DND-41 (cell line): Measurements from ENCODE around the gene C1orf210.

ENCODE experiments used
- ATAC-seq: fragments of 200-7000 bp; cut with Tn5 transposase; 3 replicates; pipeline ENCODE4 v1.9.1; 2021; ENCODE audit warnings: low read depth; ENCODE audit not compliant: insufficient read depth
- DNase-seq: peaks from one replicate; pipeline ENCODE4 v3.0.0-alpha.2; 2020
- H2AFZ ChIP-seq: 2 replicates; pipeline ENCODE4 v1.6.0; 2012; ENCODE audit warnings: low read depth, low read length
- H3K27ac ChIP-seq: 2 replicates; pipeline ENCODE4 v1.5.1; 2012; ENCODE audit warnings: low read length, inconsistent platforms
- H3K27me3 ChIP-seq: fragments of 200-600 bp; sonication (generic); 2 replicates; pipeline ENCODE4 v1.6.0; 2012; ENCODE audit warnings: low read length, mild to moderate bottlenecking, inconsistent platforms; ENCODE audit not compliant: insufficient read depth, poor library complexity
- H3K36me3 ChIP-seq: 2 replicates; pipeline ENCODE4 v1.5.1; 2012; ENCODE audit warnings: low read length, inconsistent platforms; ENCODE audit not compliant: insufficient read depth
- H3K4me1 ChIP-seq: 2 replicates; pipeline ENCODE4 v1.5.1; 2012; ENCODE audit warnings: mild to moderate bottlenecking, low read length; ENCODE audit not compliant: insufficient read depth
- H3K4me2 ChIP-seq: 2 replicates; pipeline ENCODE4 v1.6.0; 2012; ENCODE audit warnings: mild to moderate bottlenecking, moderate library complexity, low read length, inconsistent platforms; ENCODE audit not compliant: insufficient read depth
- H3K4me3 ChIP-seq, 2 experiments: fragments of 200-600 bp in 1 of 2; shearing (Covaris generic) in 1 of 2; 2 replicates each; pipeline ENCODE4 v1.5.1; 2012 to 2016; ENCODE audit warnings: inconsistent platforms in 2 of 2, low read length in 2 of 2, mild to moderate bottlenecking in 2 of 2, low read depth in 1 of 2, moderate library complexity in 1 of 2
- H3K79me2 ChIP-seq: 2 replicates; pipeline ENCODE4 v1.6.0; 2012; ENCODE audit warnings: low read length, inconsistent platforms; ENCODE audit not compliant: insufficient read depth
- H3K9ac ChIP-seq: 2 replicates; pipeline ENCODE4 v1.6.0; 2012; ENCODE audit warnings: low read depth, mild to moderate bottlenecking, inconsistent platforms, low read length, moderate library complexity
- H3K9me3 ChIP-seq: 2 replicates; pipeline ENCODE4 v1.5.1; 2012; ENCODE audit warnings: low read length, moderate library complexity, mild to moderate bottlenecking, inconsistent platforms; ENCODE audit not compliant: insufficient read depth, severe bottlenecking
- H4K20me1 ChIP-seq: 2 replicates; pipeline ENCODE4 v1.6.0; 2012; ENCODE audit warnings: low read length; ENCODE audit not compliant: insufficient read depth
- EZH2 ChIP-seq: IDR thresholded peaks from 3 replicates; pipeline ENCODE4 v1.6.1; 2012; ENCODE audit warnings: borderline replicate concordance, low read depth, mild to moderate bottlenecking, moderate library complexity, low read length, inconsistent platforms; ENCODE audit not compliant: severe bottlenecking
- TF ChIP-seq, protein P1 (sequence below): IDR thresholded peaks from 2 replicates; pipeline ENCODE4 v1.5.1; 2012; ENCODE audit warnings: borderline replicate concordance, low read length, moderate library complexity, mild to moderate bottlenecking; ENCODE audit not compliant: poor library complexity, severe bottlenecking; ENCODE audit errors: extremely low read depth

Gene C1orf210

DNA sequence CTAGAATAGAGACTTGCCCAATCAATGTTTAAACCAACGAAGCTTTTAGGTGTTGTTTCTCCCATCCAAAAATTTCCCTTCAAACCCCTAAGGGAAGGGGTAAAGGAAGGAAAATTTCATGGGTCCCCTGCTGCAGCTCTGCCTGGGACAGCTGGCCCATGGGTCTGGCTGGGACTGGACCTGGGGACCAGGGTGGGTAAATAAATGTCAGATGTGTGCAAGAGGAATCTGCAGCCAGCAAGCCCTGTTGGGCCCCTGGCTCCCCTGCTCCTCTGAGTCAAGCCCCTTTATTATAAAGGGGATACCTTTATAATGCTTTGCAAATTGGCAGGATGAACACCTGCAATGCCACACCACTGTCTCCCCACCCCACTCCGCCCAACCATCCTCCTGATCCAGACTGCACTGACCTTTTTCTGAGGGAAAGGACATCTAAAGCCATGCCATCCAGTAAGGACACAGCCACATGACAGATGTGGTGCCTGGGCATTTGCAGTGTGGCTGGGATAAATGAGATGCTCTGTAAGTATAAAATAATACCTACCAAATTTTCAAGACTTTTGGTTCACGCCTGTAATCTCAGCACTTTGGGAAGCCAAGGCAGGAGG, 17.5 kb downstream of the C1orf210 start:
- no peak for TF ChIP-seq EZH2
- TF ChIP-seq, protein P1, sequence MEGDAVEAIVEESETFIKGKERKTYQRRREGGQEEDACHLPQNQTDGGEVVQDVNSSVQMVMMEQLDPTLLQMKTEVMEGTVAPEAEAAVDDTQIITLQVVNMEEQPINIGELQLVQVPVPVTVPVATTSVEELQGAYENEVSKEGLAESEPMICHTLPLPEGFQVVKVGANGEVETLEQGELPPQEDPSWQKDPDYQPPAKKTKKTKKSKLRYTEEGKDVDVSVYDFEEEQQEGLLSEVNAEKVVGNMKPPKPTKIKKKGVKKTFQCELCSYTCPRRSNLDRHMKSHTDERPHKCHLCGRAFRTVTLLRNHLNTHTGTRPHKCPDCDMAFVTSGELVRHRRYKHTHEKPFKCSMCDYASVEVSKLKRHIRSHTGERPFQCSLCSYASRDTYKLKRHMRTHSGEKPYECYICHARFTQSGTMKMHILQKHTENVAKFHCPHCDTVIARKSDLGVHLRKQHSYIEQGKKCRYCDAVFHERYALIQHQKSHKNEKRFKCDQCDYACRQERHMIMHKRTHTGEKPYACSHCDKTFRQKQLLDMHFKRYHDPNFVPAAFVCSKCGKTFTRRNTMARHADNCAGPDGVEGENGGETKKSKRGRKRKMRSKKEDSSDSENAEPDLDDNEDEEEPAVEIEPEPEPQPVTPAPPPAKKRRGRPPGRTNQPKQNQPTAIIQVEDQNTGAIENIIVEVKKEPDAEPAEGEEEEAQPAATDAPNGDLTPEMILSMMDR = no peak

DNA sequence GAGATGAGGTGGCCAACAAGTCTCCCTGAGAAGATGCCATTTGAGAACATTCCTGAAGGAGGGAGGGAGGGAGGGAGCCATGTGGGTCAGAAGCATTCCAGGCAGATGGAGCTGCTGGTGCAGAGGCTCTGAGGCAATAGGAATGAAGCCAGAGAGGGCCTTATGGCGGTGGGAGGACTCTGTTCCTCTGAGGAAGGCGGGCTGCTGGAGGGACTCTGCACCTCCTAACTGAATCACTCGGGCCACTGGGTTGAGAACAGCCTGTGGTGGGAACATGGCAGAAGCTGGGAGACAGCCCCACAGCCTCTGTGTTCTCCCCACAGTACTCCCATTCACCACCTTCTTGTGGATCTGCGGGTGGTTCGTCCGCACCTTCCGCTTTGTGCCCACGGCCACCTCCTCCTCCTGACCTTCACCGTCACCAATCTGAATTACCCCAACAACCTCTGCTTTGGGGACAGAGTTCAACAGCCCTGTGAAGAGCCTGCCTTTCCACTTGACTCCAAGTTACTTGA, 18.0 kb downstream of the C1orf210 start:
- no peak overlapping the region for H3K4me2 ChIP-seq
- H2AFZ ChIP-seq = no peak overlapping the region
- ATAC-seq = no peak
- H3K4me1 ChIP-seq = no peaks in the 10 kb centered on the region
- H3K9me3 ChIP-seq = peaks cover 11% of the 10 kb centered on the region
- no peak for DNase-seq
- TF ChIP-seq EZH2 = no peak
- TF ChIP-seq, protein P1 = no peak
- H3K27ac ChIP-seq = no peak overlapping the region
- no peaks in the 10 kb centered on the region for H3K36me3 ChIP-seq
- H3K79me2 ChIP-seq = no peaks in the 10 kb centered on the region
- no peak overlapping the region for H3K9ac ChIP-seq
- no peaks in the 10 kb centered on the region for H3K27me3 ChIP-seq
- H3K4me3 ChIP-seq = no peak overlapping the region
- H4K20me1 ChIP-seq = no peaks in the 10 kb centered on the region

More for the DNA sequence above, 17.5 kb downstream of the C1orf210 start:
- no peaks in the 10 kb centered on the region for H3K27me3 ChIP-seq
- DNase-seq (no peak), ATAC-seq (no peak)
- H3K27ac ChIP-seq = no peak overlapping the region
- H3K36me3 ChIP-seq = no peaks in the 10 kb centered on the region
- H2AFZ ChIP-seq = no peak overlapping the region
- H3K4me1 ChIP-seq = no peaks in the 10 kb centered on the region
- H4K20me1 ChIP-seq = no peaks in the 10 kb centered on the region
- H3K4me2 ChIP-seq = no peak overlapping the region
- no peak overlapping the region for H3K9ac ChIP-seq
- H3K79me2 ChIP-seq = no peaks in the 10 kb centered on the region
- H3K9me3 ChIP-seq = peaks cover 6% of the 10 kb centered on the region
- no peak overlapping the region for H3K4me3 ChIP-seq

DNA sequence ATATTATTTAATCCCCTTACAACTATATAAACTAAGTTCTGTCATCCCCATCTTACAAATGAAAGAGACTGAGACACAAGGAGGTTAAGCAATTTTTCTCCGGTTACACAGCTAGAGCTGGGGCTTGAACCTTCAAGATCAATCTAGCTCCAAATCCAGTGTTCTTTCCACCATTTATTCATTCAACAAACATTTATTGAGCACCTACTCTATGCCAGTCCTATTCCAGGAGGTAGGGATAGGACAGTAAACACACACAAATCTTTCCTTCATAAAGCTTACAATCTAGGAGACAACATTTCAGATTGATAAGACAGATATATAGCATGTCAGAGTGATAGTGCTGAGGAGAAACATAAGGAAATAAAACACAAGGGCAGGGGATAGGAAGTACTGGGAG, 18.5 kb downstream of the C1orf210 start:
- no peak for DNase-seq
- no peak for TF ChIP-seq EZH2
- TF ChIP-seq, protein P1 = no peak
- H3K4me1 ChIP-seq = no peaks in the 10 kb centered on the region

DNA sequence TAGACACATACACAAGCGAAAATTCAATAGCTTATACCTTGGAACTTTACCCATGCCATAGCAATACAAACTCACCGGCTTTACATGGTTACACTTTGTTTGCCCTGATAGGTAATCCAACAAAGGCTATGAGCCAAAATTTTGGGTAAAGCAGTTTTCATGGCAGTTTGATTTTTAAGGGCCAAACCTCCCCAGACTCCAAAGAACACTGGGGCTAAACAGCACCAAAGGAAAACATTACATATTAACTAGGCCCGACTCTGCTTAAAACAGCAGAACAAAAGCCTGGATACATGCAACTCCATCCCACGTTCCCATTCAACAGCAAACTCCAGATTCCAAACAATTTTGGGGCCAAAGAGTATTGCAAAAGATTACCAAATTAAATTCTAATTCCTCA, 19.9 kb downstream of the C1orf210 start:
- Histone ChIP-seq H3K36me3 (no peaks in the 10 kb centered on the region), H3K4me1 (no peaks in the 10 kb centered on the region), H2AFZ (no peak overlapping the region), H3K27ac (no peak overlapping the region), H4K20me1 (no peaks in the 10 kb centered on the region), H3K27me3 (no peaks in the 10 kb centered on the region), H3K79me2 (no peaks in the 10 kb centered on the region), H3K4me2 (no peak overlapping the region), H3K4me3 (no peak overlapping the region), H3K9ac (no peak overlapping the region), H3K9me3 (peaks cover 11% of the 10 kb centered on the region)
- TF ChIP-seq, protein P1 = no peak
- TF ChIP-seq EZH2 = no peak
- ATAC-seq (no peak), DNase-seq (no peak)

More for the DNA sequence above, 18.5 kb downstream of the C1orf210 start:
- Histone ChIP-seq H3K27me3 (no peaks in the 10 kb centered on the region), H4K20me1 (no peaks in the 10 kb centered on the region), H3K4me2 (no peak overlapping the region), H3K27ac (no peak overlapping the region), H2AFZ (no peak overlapping the region), H3K79me2 (no peaks in the 10 kb centered on the region), H3K9me3 (peaks cover 11% of the 10 kb centered on the region), H3K9ac (no peak overlapping the region), H3K4me3 (no peak overlapping the region), H3K36me3 (no peaks in the 10 kb centered on the region)
- ATAC-seq = no peak
